NCI-H2227 treated with DMSO at 0.1 percent for 48 hours (cell line): ENCODE results near the gene TUT4.

ENCODE experiments used
- DNase-seq: peaks from one replicate; lab custom pipeline; 2025; lab: John Stamatoyannopoulos, UW

TUT4 gene

GRCh38 chr1:52461821-52462220 lies 91.1 kb downstream of the TUT4 start:
- DNase-seq = no peak

GRCh38 chr1:52460694-52461093 lies 92.2 kb downstream of the TUT4 start:
- no peak for DNase-seq

DNA sequence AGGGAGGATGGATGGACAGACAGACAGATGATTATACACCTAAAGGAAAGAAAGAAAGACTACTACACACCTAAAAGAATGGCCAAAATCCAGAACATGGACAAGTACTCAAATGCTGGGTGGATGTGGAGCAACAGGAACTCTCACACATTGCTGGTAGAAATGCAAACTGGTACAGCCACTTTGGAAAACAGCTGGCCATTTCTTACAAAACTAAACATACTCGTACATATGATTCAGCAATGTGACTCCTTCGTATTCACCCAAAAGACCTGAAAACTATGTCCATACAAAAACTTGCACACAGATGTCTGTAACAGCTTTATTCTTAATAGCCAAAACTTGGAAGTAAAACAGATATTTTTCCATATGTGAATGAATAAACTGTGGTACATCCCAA lies 97.2 kb downstream of the TUT4 start:
- DNase-seq = no peak

DNA sequence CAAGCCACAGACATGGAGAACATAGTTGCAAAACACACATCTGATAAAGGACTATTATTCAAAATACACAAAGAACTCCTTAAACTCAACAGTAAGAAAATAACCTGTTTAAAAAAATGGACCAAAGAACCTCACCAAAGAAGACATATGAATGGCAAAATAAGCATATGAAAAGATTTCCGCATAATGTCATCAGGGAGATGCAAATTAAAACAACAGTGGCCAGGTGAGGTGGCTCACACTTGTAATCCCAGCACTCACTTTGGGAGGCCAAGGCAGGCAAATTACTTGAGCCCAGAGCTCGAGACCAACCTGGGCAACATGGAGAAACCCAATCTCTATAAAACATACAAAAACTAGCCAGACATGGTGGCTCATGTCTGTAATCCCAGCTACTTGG lies 98.1 kb downstream of the TUT4 start:
- DNase-seq = no peak

- DNase-seq = no peak
These were observed 98.8 kb downstream of the TUT4 start for GRCh38 chr1:52454127-52454526.

GRCh38 chr1:52444463-52444862 lies 108.4 kb downstream of the TUT4 start:
- no peak for DNase-seq

DNA sequence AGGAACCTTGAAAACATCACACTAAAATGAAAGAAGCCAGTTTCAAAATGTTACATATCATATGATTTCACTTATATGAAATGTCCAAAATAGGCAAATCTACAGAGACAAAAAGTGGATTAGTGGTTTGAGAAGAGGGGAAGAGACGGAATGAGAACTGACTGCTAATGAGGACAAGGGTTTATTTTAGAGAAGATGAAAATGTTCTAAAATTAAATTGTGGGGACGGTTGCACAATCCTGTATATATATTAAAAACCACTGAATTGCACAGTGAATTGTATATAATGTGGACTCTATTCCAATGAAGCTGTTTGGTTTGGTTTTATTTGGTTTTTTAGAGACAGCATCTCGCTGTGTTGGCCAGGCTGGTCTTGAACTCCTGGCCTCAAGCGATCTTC lies 112.9 kb downstream of the TUT4 start:
- no peak for DNase-seq

DNA sequence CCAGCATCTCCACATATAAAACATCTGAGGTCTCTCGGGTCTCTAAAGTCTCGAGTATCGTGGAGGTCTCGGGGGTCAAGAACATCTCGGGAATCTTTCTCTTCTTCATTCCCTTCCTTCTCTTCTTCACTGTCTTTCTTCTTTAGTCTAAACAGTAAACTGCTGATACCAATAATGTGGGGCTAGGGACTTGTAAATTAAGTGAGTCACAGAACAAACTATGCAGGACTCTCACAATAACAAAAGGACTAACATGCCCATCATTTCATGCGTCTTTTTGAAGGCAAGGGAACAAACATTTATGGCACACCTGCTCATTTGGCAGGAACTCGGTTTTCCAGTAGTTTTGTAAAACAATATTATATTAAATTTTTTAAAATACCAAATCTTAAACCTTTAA lies 116.1 kb downstream of the TUT4 start:
- DNase-seq = no peak

GRCh38 chr1:52435650-52436049 lies 117.2 kb downstream of the TUT4 start:
- no peak for DNase-seq

GRCh38 chr1:52435211-52435610 lies 117.7 kb downstream of the TUT4 start:
- no peak for DNase-seq

- no peak for DNase-seq
These were observed 120.1 kb downstream of the TUT4 start for GRCh38 chr1:52432807-52433206.

GRCh38 chr1:52427152-52427551 lies 125.7 kb downstream of the TUT4 start:
- DNase-seq = no peak

DNA sequence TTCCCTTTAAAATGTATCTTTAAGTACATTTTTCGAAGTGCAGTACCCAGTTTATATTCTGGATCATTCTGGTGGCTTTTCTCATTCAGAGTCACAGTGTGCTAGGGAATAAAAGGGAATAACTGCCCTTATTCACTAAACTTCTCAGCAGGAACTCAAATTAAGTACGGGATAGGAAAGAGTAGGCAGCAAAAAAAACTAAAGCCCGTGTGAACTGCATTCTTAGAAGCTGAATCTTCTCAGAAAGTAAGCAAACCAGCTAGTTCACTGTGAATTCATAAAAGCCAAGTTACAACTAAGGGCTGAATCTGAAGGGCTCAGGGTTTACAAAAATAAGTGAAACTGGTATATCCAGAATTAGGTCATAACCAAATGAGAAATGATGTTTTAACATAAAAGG lies 126.5 kb downstream of the TUT4 start:
- DNase-seq = no peak

- DNase-seq = no peak
These were observed 128.1 kb downstream of the TUT4 start for GRCh38 chr1:52424813-52425212.

- no peak for DNase-seq
These were observed 128.7 kb downstream of the TUT4 start for GRCh38 chr1:52424231-52424636.

DNA sequence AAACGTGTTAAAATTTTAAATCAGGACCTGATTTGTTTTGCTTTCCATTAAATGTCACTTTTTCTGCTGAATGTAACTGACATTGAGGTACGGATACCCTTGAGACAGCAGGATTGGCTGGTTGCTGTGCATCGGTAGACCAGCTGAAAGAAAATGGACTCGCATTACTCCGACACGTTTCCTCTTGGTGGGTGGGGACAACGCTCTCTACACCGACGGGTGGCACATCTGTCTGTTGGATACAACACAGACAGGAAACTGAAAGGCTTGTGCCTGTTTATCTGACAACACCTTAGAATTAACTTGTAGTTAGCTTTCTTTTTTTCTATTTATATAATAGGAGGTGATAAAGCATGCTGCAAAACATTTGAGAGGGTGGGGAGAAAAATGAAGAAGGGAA lies 129.1 kb downstream of the TUT4 start:
- no peak for DNase-seq

DNA sequence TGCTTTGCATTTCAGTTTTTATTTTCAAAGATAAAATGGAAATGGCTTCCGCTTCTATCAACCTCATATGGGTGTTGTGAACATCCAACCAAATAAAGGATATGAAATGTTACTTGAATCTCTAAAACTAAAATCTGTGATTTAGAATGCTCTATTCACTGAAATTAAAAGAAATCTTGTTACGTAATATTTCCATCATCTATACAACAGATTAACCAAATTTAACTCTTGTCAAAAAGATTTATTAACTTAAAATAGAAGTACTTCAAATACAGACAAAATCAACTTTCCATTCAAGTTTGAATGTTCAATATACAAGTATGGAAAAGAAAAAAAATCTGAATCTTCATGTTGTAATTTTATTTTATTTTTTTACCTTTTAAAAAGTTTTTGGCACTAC lies 129.8 kb downstream of the TUT4 start:
- no peak for DNase-seq

- no peak for DNase-seq
These were observed 132.2 kb downstream of the TUT4 start for GRCh38 chr1:52420713-52421112.

GRCh38 chr1:52416811-52417210 lies 136.1 kb downstream of the TUT4 start:
- no peak for DNase-seq

DNA sequence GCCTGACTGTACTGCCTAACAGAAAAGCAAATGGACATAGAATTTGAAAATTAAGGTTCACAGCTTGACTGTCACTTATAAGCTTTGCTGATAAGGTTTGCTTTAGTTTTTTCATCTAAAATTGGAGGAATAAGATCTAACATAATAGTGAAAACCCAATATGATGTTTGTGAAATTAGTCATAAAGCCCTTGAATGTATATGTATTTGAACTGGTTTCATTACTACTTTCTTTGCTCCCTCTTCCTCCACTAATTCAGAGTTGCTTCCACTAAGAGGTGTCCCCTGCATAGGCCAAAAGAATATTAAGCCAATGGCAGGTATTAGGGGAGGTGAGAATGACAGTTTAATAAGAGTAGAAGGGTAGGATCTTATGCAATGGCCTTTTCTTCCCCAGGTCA lies 137.9 kb downstream of the TUT4 start:
- no peak for DNase-seq

- no peak for DNase-seq
These were observed 139.4 kb downstream of the TUT4 start for GRCh38 chr1:52413410-52413989.

- DNase-seq = no peak
These were observed 147.9 kb downstream of the TUT4 start for GRCh38 chr1:52404975-52405338.

- peak; percentile 98 for DNase-seq
These were observed 148.5 kb downstream of the TUT4 start, which contains the start of the genes ORC1 and PRPF38A for GRCh38 chr1:52404116-52404974. ORC1 (minus strand) TSS chr1:52404423; CDS start chr1:52402223, 2,200 bp downstream. PRPF38A (plus strand) TSS chr1:52404602; CDS start chr1:52404750, 148 bp downstream.
